ENCODE results near the gene DDX1.

DDX1 gene

DNA sequence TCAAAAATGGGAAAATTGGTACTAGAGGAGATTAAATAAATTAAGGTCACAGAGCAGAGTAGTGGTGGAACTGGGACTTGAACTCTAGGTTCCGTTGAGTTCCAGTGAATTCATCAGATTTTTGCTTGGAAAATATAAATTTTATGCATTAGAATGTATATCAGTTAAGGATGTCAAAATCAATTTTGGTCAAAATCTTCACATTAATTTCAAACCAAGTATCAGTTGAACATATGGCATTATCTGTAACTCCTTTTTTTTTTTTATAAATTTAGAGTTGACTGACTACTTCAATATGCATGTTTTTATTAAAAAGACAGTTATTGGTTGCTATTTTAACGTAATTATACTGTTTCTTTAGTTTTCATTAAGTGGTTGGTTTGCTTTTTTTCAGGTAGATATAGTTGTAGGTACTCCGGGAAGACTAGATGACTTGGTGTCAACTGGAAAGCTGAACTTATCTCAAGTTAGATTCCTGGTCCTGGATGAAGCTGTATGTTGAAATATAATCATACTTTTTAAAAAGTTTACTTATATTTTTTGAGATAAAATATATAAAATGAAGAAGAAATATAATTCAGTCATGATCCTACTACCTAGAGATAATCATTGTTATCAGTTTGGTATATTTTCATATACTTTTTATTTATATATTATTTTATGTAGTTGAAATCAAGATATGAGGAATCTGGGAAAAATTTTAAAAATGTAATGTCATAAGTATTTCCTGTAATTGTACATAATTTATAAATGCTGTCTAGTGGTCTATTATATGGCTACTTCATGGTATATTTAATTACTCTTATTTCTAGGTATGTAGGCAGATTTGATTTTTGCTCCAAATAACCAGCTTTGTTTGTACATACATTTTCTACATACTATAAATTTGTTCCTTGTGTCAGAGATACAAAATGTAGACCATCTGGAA is 25.4 kb downstream of the DDX1 start:
- TF ChIP-seq TAF1 (IDR thresholded peaks at IDR 0.05; ENCODE audit: borderline replicate concordance, insufficient read depth, low read length) = no peak
- no peak for TF ChIP-seq FOXP2 (optimal IDR thresholded peaks at IDR 0.05; ENCODE audit: borderline replicate concordance, extremely low read depth, extremely low read length, insufficient read depth)
- TF ChIP-seq, protein P1, sequence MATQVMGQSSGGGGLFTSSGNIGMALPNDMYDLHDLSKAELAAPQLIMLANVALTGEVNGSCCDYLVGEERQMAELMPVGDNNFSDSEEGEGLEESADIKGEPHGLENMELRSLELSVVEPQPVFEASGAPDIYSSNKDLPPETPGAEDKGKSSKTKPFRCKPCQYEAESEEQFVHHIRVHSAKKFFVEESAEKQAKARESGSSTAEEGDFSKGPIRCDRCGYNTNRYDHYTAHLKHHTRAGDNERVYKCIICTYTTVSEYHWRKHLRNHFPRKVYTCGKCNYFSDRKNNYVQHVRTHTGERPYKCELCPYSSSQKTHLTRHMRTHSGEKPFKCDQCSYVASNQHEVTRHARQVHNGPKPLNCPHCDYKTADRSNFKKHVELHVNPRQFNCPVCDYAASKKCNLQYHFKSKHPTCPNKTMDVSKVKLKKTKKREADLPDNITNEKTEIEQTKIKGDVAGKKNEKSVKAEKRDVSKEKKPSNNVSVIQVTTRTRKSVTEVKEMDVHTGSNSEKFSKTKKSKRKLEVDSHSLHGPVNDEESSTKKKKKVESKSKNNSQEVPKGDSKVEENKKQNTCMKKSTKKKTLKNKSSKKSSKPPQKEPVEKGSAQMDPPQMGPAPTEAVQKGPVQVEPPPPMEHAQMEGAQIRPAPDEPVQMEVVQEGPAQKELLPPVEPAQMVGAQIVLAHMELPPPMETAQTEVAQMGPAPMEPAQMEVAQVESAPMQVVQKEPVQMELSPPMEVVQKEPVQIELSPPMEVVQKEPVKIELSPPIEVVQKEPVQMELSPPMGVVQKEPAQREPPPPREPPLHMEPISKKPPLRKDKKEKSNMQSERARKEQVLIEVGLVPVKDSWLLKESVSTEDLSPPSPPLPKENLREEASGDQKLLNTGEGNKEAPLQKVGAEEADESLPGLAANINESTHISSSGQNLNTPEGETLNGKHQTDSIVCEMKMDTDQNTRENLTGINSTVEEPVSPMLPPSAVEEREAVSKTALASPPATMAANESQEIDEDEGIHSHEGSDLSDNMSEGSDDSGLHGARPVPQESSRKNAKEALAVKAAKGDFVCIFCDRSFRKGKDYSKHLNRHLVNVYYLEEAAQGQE (IDR thresholded peaks at IDR 0.05; ENCODE audit: insufficient read depth in 1 of 2, low read depth in 2 of 2, low read length in 2 of 2) = no peak
- no peak for TF ChIP-seq SIN3A (IDR thresholded peaks at IDR 0.05; ENCODE audit: borderline replicate concordance, insufficient read depth, low read length)
- no peak for TF ChIP-seq POLR2AphosphoS5 (IDR thresholded peaks at IDR 0.05; ENCODE audit: low read depth, low read length)

DNA sequence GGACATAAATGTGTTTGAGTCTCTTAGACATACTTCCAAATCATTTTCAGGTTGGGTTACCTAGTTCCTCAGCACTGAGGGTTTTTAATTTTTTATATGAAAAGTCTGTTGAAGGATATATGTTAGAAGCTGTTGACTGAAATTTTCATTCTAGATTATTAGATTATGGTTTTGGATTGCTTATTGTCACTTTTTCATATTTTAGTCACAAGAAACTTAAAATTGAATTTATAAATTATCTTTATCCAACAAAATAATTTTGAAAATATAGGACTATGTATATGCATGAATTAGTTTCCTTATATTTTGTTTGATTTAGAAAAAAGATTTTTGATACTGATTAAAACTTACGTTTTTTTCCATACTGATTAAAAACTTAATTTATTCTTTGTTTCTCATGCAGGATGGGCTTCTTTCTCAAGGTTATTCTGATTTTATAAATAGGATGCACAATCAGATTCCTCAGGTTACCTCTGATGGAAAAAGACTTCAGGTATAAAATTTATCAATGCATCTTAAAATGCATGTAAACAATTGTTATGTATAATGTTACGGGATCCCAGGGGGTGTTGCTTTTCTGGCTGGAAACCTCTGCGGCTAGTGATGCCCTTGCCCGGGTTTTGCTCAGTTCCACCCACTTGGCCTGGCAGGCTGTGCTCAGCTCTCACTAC is 26.2 kb downstream of the DDX1 start:
- TF ChIP-seq POLR2AphosphoS5 (IDR thresholded peaks at IDR 0.05; ENCODE audit: low read depth, low read length) (no peak), SIN3A (IDR thresholded peaks at IDR 0.05; ENCODE audit: borderline replicate concordance, insufficient read depth, low read length) (no peak), TAF1 (IDR thresholded peaks at IDR 0.05; ENCODE audit: borderline replicate concordance, insufficient read depth, low read length) (no peak), FOXP2 (optimal IDR thresholded peaks at IDR 0.05; ENCODE audit: borderline replicate concordance, extremely low read depth, extremely low read length, insufficient read depth) (no peak)
- TF ChIP-seq, protein P1 (IDR thresholded peaks at IDR 0.05; ENCODE audit: insufficient read depth in 1 of 2, low read depth in 2 of 2, low read length in 2 of 2) = no peak

- TF ChIP-seq FOXP2 (optimal IDR thresholded peaks at IDR 0.05; ENCODE audit: borderline replicate concordance, extremely low read depth, extremely low read length, insufficient read depth) (no peak), POLR2AphosphoS5 (IDR thresholded peaks at IDR 0.05; ENCODE audit: low read depth, low read length) (no peak)
- TF ChIP-seq, protein P1 (IDR thresholded peaks at IDR 0.05; ENCODE audit: insufficient read depth in 1 of 2, low read depth in 2 of 2, low read length in 2 of 2) = no peak
Measured at GRCh38 chr2:15618449-15618855, 26.8 kb downstream of the DDX1 start.

DNA sequence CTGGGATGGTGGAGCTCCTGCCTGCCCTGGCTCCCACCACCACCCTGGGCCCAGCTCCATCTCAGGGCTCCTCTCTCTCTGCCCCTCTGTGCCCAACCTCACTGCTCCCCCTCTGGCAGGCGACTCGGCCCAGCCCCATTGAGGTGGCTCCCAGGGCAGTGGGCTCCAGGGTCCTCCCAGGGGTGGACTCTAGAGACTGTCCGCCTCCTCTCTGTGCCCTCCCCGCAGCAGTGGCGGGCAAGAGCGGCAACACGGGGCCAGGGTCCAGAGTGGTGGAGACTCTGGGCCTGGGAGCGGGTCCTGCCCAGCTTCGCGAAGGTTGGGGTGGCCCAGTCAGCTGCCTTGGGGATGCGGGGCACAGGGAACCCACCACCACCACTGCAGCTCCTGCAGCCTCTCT is 27.4 kb downstream of the DDX1 start:
- TF ChIP-seq, protein P1 (IDR thresholded peaks at IDR 0.05; ENCODE audit: insufficient read depth in 1 of 2, low read depth in 2 of 2, low read length in 2 of 2) = no peak
- TF ChIP-seq TAF1 (IDR thresholded peaks at IDR 0.05; ENCODE audit: borderline replicate concordance, insufficient read depth, low read length) (no peak), SIN3A (IDR thresholded peaks at IDR 0.05; ENCODE audit: borderline replicate concordance, insufficient read depth, low read length) (no peak)

Measured in PFSK-1 (cell line).